Panc1 (cell line): ENCODE results near the gene IGDCC3. TPM values are rescaled to one million over a fixed set of nuclear protein-coding genes. Genes with fewer than 3 reads are reported as not detected.
"Not testable (repeated sequence)": the region's sequence is repeated elsewhere in the genome, so short reads cannot be mapped to it uniquely, and the experiment has no call there.

Experiments
- ATAC-seq: fragments of 200-7000 bp; cut with Tn5 transposase; 2 replicates; pipeline ENCODE4 v1.9.1; 2020; ENCODE audit warnings: mild to moderate bottlenecking, moderate library complexity
- BruUV-seq: library from RNA; stranded (reverse); fragments of 400-500 nt; replicated peaks from 2 replicates; lab custom pipeline; 2021; lab: Mats Ljungman, UMichigan
- CTCF ChIA-PET: fragments of 300-600 bp; sonication (Branson Sonifier 250); formaldehyde crosslinking; loops from one replicate; lab custom pipeline; 2022; ENCODE audit warnings: antibody characterized with exemption; lab: Charles Lee
- POLR2A ChIA-PET: fragments of 300-600 bp; sonication (Branson Sonifier 250); formaldehyde crosslinking; loops from one replicate; lab custom pipeline; 2022; ENCODE audit warnings: antibody characterized with exemption; lab: Charles Lee
- DNase-seq: peaks from one replicate; pipeline ENCODE4 v3.0.0-alpha.2; 2010; ENCODE audit warnings: low read depth, low spot score
- H3K27ac ChIP-seq: 2 replicates; pipeline ENCODE4 v1.5.1; 2011; ENCODE audit warnings: mild to moderate bottlenecking, low read length, inconsistent platforms
- H3K27me3 ChIP-seq: fragments of 200-500 bp; sonication (Bioruptor generic); 2 replicates; pipeline ENCODE4 v1.6.0; 2014; ENCODE audit warnings: low read length, inconsistent platforms; ENCODE audit not compliant: control insufficient read depth, insufficient read depth
- H3K36me3 ChIP-seq: fragments of 200-500 bp; sonication (Bioruptor generic); 2 replicates; pipeline ENCODE4 v1.5.1; 2014; ENCODE audit warnings: inconsistent platforms, mild to moderate bottlenecking, low read length, moderate library complexity; ENCODE audit not compliant: control insufficient read depth, insufficient read depth
- H3K4me1 ChIP-seq: 2 replicates; pipeline ENCODE4 v1.5.1; 2011; ENCODE audit warnings: inconsistent platforms, mild to moderate bottlenecking, low read length, moderate library complexity; ENCODE audit not compliant: control insufficient read depth, insufficient read depth
- H3K4me3 ChIP-seq, 2 experiments: 2 replicates each; pipeline ENCODE4 v1.5.1; 2011 to 2012; ENCODE audit warnings: low read depth in 2 of 2, low read length in 2 of 2, mild to moderate bottlenecking in 2 of 2, inconsistent platforms in 1 of 2, moderate library complexity in 1 of 2
- H3K9me3 ChIP-seq: fragments of 200-500 bp; sonication (Bioruptor generic); 2 replicates; pipeline ENCODE4 v1.5.1; 2014; ENCODE audit warnings: low read depth, mild to moderate bottlenecking, inconsistent platforms, low read length, moderate library complexity; ENCODE audit not compliant: control insufficient read depth, insufficient read depth
- CTCF ChIP-seq: fragments of 450-650 bp; IDR thresholded peaks from 2 replicates; pipeline ENCODE4 v1.5.1; 2017; ENCODE audit warnings: mild to moderate bottlenecking
- POLR2AphosphoS5 ChIP-seq: IDR thresholded peaks from 2 replicates; pipeline ENCODE4 v1.6.1; 2012; ENCODE audit warnings: mild to moderate bottlenecking, low read depth, low read length, moderate library complexity
- SIN3A ChIP-seq: IDR thresholded peaks from 2 replicates; pipeline ENCODE4 v1.6.1; 2012; ENCODE audit warnings: low read depth, mild to moderate bottlenecking, low read length, moderate library complexity, borderline replicate concordance; ENCODE audit not compliant: insufficient read depth
- TCF7L2 ChIP-seq: IDR thresholded peaks from 2 replicates; pipeline ENCODE4 v1.6.1; 2011; ENCODE audit warnings: mild to moderate bottlenecking, low read depth, low read length, inconsistent platforms
- in situ Hi-C: cut with HindIII; loops from 2 replicates; pipeline ENCODE4 v1.10.0; 2016; ENCODE audit warnings: low sequenced_read_pairs, low pct_unique_long_range_greater_than_20kb
- intact Hi-C: fragments of 100-400 bp; cut with micrococcal nuclease; formaldehyde crosslinking; loops from one replicate; pipeline ENCODE4 v1.10.0; 2022; ENCODE audit not compliant: unreplicated experiment
- total RNA-seq: library from RNA; stranded (reverse); gene quantifications from one replicate; pipeline ENCODE4 v1.2.1, GENCODE V29; 2021; ENCODE audit not compliant: unreplicated experiment
- TF ChIP-seq, protein P1 (sequence below), 2 experiments: IDR thresholded peaks; 2 replicates each; pipeline ENCODE4 v1.6.1; 2011 to 2012; ENCODE audit warnings: low read depth in 2 of 2, control low read depth in 1 of 2, low read length in 1 of 2, mild to moderate bottlenecking in 1 of 2, moderate library complexity in 1 of 2; ENCODE audit not compliant: insufficient read depth in 1 of 2

Gene IGDCC3
- total RNA-seq, 1 experiment from 2014 or later, result 0.18 TPM

DNA sequence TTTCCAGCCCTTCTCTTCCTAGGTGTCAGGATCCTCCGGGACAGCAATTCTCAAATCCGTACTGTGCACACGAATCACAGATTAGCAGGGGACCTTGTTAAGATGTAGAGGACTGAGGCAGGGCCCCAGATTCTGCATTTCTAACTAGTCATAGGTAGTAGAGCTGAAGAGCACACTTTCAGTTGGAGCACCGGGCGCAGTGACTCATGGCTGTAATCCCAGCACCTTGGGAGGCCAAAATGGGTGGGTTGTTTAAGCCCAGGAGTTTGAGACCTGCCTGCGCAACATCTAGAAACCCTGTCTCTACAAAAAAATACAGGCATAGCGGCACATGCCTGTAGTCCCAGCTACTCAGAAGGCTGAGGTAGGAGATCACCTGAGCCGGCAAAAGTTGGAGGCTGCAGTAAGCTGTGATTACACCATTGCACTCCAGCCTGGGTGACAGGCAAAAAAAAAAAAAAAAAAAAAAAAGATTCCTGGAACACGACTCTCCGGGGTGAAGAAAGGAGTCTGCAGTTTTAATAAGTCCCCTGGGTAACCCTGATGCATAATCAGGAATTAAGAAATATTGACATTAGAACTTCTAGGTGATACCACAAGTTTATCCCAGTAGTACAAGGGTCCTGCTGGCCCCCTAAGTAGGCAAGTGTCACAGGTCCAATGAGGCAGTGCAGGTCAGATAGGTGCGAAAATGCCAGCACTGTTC, 21.4 kb upstream of the IGDCC3 start:
- H3K9me3 ChIP-seq, result no peaks in the 10 kb centered on the region
- in situ Hi-C loops (no loop called here), intact Hi-C loops (no loop called here)
- ChIA-PET CTCF (interaction anchor here (0.6 to 1.0 kb wide), 5 partner anchors 25 to 483 kb away, joined by 3 to 7 read pairs (median 7); no protein-coding TSS in a partner anchor), POLR2A (interaction anchor here (0.7 kb wide), 1 partner anchor 108 kb away, joined by 10 read pairs; no protein-coding TSS in a partner anchor)
- H3K4me3 ChIP-seq, result no peak overlapping the region
- BruUV-seq, result no TSS peak
- no peaks in the 10 kb centered on the region for H3K27me3 ChIP-seq
- TF ChIP-seq CTCF (no peak), TCF7L2 (no peak), POLR2AphosphoS5 (no peak), SIN3A (no peak)
- TF ChIP-seq, protein P1, sequence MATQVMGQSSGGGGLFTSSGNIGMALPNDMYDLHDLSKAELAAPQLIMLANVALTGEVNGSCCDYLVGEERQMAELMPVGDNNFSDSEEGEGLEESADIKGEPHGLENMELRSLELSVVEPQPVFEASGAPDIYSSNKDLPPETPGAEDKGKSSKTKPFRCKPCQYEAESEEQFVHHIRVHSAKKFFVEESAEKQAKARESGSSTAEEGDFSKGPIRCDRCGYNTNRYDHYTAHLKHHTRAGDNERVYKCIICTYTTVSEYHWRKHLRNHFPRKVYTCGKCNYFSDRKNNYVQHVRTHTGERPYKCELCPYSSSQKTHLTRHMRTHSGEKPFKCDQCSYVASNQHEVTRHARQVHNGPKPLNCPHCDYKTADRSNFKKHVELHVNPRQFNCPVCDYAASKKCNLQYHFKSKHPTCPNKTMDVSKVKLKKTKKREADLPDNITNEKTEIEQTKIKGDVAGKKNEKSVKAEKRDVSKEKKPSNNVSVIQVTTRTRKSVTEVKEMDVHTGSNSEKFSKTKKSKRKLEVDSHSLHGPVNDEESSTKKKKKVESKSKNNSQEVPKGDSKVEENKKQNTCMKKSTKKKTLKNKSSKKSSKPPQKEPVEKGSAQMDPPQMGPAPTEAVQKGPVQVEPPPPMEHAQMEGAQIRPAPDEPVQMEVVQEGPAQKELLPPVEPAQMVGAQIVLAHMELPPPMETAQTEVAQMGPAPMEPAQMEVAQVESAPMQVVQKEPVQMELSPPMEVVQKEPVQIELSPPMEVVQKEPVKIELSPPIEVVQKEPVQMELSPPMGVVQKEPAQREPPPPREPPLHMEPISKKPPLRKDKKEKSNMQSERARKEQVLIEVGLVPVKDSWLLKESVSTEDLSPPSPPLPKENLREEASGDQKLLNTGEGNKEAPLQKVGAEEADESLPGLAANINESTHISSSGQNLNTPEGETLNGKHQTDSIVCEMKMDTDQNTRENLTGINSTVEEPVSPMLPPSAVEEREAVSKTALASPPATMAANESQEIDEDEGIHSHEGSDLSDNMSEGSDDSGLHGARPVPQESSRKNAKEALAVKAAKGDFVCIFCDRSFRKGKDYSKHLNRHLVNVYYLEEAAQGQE (IDR thresholded peaks at IDR 0.05; ENCODE audit: insufficient read depth in 1 of 2, low read depth in 2 of 2, low read length in 1 of 2), result no peak
- DNase-seq (no peak), ATAC-seq (no peak)
- no peak overlapping the region for H3K27ac ChIP-seq
- peaks cover 4% of the 10 kb centered on the region; the same call in 1 of the 2 replicates for H3K4me1 ChIP-seq
- no peaks in the 10 kb centered on the region for H3K36me3 ChIP-seq

DNA sequence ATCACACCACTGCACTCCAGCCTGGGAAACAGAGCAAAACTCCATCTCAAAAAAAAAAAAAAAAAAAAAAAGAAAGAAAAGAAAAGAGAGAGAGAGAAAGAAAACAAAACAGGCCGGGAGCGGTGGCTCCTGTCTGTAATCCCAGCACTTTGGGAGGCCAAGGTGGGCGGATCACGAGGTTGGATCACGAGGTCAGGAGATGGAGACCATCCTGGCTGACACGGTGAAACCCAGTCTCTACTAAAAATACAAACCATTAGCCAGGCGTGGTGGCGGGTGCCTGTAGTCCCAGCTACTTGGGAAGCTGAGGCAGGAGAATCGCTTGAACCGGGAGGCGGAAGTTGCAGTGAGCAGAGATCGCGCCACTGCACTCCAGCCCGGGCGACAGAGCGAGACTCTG, 20.7 kb upstream of the IGDCC3 start:
- H3K9me3 ChIP-seq, H3K27me3 ChIP-seq, in situ Hi-C loops, POLR2A ChIA-PET, H3K27ac ChIP-seq, H3K4me3 ChIP-seq, BruUV-seq, ATAC-seq, H3K36me3 ChIP-seq, DNase-seq, H3K4me1 ChIP-seq, intact Hi-C loops: not testable (repeated sequence)
- CTCF ChIA-PET, result interaction anchor here (0.9 to 1.0 kb wide), 2 partner anchors 24 to 419 kb away, joined by 3 to 7 read pairs; no protein-coding TSS in a partner anchor

GRCh38 chr15:65396965-65397317, 19.1 kb upstream of the IGDCC3 start:
- Histone ChIP-seq H3K27me3 (0 out of 2 replicates have a peak, but pooled peaks cover 3% of the 10 kb centered on the region), H3K36me3 (no peaks in the 10 kb centered on the region), H3K4me1 (peaks cover 4% of the 10 kb centered on the region; the same call in 1 of the 2 replicates), H3K4me3 (no peak overlapping the region), H3K9me3 (no peaks in the 10 kb centered on the region), H3K27ac (no peak overlapping the region)
- ATAC-seq (no peak), DNase-seq (no peak)
- intact Hi-C loops (no loop called here), in situ Hi-C loops (no loop called here)
- no TSS peak for BruUV-seq
- ChIA-PET POLR2A (no interaction called here), CTCF (no interaction called here)
- TF ChIP-seq POLR2AphosphoS5 (no peak), SIN3A (no peak), TCF7L2 (no peak), CTCF (no peak)
- TF ChIP-seq, protein P1 (IDR thresholded peaks at IDR 0.05; ENCODE audit: insufficient read depth in 1 of 2, low read depth in 2 of 2, low read length in 1 of 2), result no peak
